Activated CD8-positive, alpha-beta T cell treated with anti-CD3 and anti-CD28 coated beads for 36 hours (primary cell): ENCODE data around the gene BMERB1. TPM values are rescaled to one million over a fixed set of nuclear protein-coding genes. Genes with fewer than 3 reads are reported as not detected.

ENCODE experiments used
- ATAC-seq: fragments of 200-7000 bp; cut with Tn5 transposase; one replicate; pipeline ENCODE4 v1.10.0; 2021; ENCODE audit warnings: mild to moderate bottlenecking, moderate library complexity
- CTCF ChIA-PET: fragments of 350-600 bp; sonication (Branson Sonifier 250); formaldehyde crosslinking; loops from one replicate; lab custom pipeline; 2021; ENCODE audit warnings: antibody characterized with exemption; lab: Charles Lee
- POLR2A ChIA-PET: fragments of 350-600 bp; sonication (Branson Sonifier 250); formaldehyde crosslinking; loops from one replicate; lab custom pipeline; 2021; ENCODE audit warnings: antibody characterized with exemption; lab: Charles Lee
- DNase-seq: peaks from one replicate; pipeline ENCODE4 v3.0.0-alpha.2; 2020
- H3K27ac Mint-ChIP-seq: one replicate; pipeline ENCODE4 v1.8.0; 2021; ENCODE audit warnings: mild to moderate bottlenecking, mixed read lengths
- H3K27me3 Mint-ChIP-seq: one replicate; pipeline ENCODE4 v1.8.0; 2021; ENCODE audit warnings: mixed read lengths
- H3K36me3 Mint-ChIP-seq: one replicate; pipeline ENCODE4 v1.8.0; 2021; ENCODE audit warnings: low read depth, mixed read lengths
- H3K4me1 Mint-ChIP-seq: one replicate; pipeline ENCODE4 v1.8.0; 2021; ENCODE audit warnings: low read depth, mixed read lengths
- H3K4me3 Mint-ChIP-seq: one replicate; pipeline ENCODE4 v1.8.0; 2021; ENCODE audit warnings: mild to moderate bottlenecking, moderate library complexity, mixed read lengths
- H3K9me3 Mint-ChIP-seq: one replicate; pipeline ENCODE4 v1.8.0; 2021; ENCODE audit warnings: mixed read lengths
- CTCF ChIP-seq: fragments of 200-600 bp; IDR thresholded peaks from one replicate; pipeline ENCODE4 v1.8.0; 2022; ENCODE audit warnings: antibody characterized with exemption, mild to moderate bottlenecking
- intact Hi-C: fragments of 100-400 bp; cut with micrococcal nuclease; formaldehyde crosslinking; loops from one replicate; pipeline ENCODE4 v1.10.0; 2022
- total RNA-seq, 2 experiments: library from RNA; stranded (reverse); gene quantifications; one replicate each; pipeline ENCODE4 v1.2.3, GENCODE V29; 2021

The BMERB1 gene
- total RNA-seq, 2 experiments from 2014 or later, result 14.0 to 14.1 TPM

GRCh38 chr16:15524966-15525365 lies 90.6 kb downstream of the BMERB1 start:
- POLR2A ChIA-PET, result no interaction called here
- H3K27ac Mint-ChIP-seq, result no peak overlapping the region

GRCh38 chr16:15526097-15526496 lies 91.7 kb downstream of the BMERB1 start:
- ChIA-PET POLR2A (no interaction called here), CTCF (no interaction called here)
- no peaks in the 10 kb centered on the region for H3K27me3 Mint-ChIP-seq
- peaks cover under 1% of the 10 kb centered on the region for H3K36me3 Mint-ChIP-seq
- H3K4me3 Mint-ChIP-seq, result no peak overlapping the region
- H3K9me3 Mint-ChIP-seq, result no peaks in the 10 kb centered on the region
- H3K4me1 Mint-ChIP-seq, result peaks cover 13% of the 10 kb centered on the region
- no peak overlapping the region for H3K27ac Mint-ChIP-seq
- TF ChIP-seq CTCF, result no peak
- no peak for DNase-seq
- intact Hi-C loops, result no loop called here
- no peak for ATAC-seq

More at GRCh38 chr16:15524966-15525365, 90.6 kb downstream of the BMERB1 start:
- intact Hi-C loops, result no loop called here
- no peak for ATAC-seq
- DNase-seq, result no peak
- CTCF ChIA-PET, result no interaction called here
- Mint-ChIP-seq H3K9me3 (no peaks in the 10 kb centered on the region), H3K4me1 (peaks cover 18% of the 10 kb centered on the region), H3K27me3 (no peaks in the 10 kb centered on the region), H3K4me3 (no peak overlapping the region), H3K36me3 (no peaks in the 10 kb centered on the region)
- no peak for TF ChIP-seq CTCF

GRCh38 chr16:15526731-15527130 lies 92.3 kb downstream of the BMERB1 start:
- ATAC-seq, result no peak
- H3K9me3 Mint-ChIP-seq, result no peaks in the 10 kb centered on the region
- H3K27ac Mint-ChIP-seq, result no peak overlapping the region
- intact Hi-C loops, result no loop called here
- H3K36me3 Mint-ChIP-seq, result peaks cover 1% of the 10 kb centered on the region
- no peak for DNase-seq
- POLR2A ChIA-PET, result no interaction called here
- H3K4me3 Mint-ChIP-seq, result no peak overlapping the region
- no peak for TF ChIP-seq CTCF
- H3K27me3 Mint-ChIP-seq, result no peaks in the 10 kb centered on the region
- peaks cover 7% of the 10 kb centered on the region for H3K4me1 Mint-ChIP-seq
- CTCF ChIA-PET, result no interaction called here

GRCh38 chr16:15529673-15530072 lies 95.3 kb downstream of the BMERB1 start:
- Mint-ChIP-seq H3K27me3 (no peaks in the 10 kb centered on the region), H3K4me3 (no peak overlapping the region), H3K36me3 (peaks cover 1% of the 10 kb centered on the region), H3K4me1 (no peaks in the 10 kb centered on the region), H3K9me3 (no peaks in the 10 kb centered on the region), H3K27ac (no peak overlapping the region)
- DNase-seq (no peak), ATAC-seq (no peak)
- CTCF ChIA-PET, result interaction anchor here (0.8 kb wide), 1 partner anchor 22 kb away, joined by 3 read pairs; no protein-coding TSS in a partner anchor
- intact Hi-C loops, result no loop called here
- no peak for TF ChIP-seq CTCF
- POLR2A ChIA-PET, result no interaction called here

GRCh38 chr16:15530085-15530484 lies 95.7 kb downstream of the BMERB1 start:
- no peak overlapping the region for H3K4me3 Mint-ChIP-seq
- H3K4me1 Mint-ChIP-seq, result no peaks in the 10 kb centered on the region
- no peaks in the 10 kb centered on the region for H3K9me3 Mint-ChIP-seq
- ChIA-PET POLR2A (no interaction called here), CTCF (interaction anchor here (0.8 kb wide), 1 partner anchor 21 kb away, joined by 3 read pairs; no protein-coding TSS in a partner anchor)
- no peak overlapping the region for H3K27ac Mint-ChIP-seq
- H3K27me3 Mint-ChIP-seq, result no peaks in the 10 kb centered on the region
- intact Hi-C loops, result no loop called here
- no peak for DNase-seq
- no peak for TF ChIP-seq CTCF
- ATAC-seq, result no peak
- H3K36me3 Mint-ChIP-seq, result peaks cover 1% of the 10 kb centered on the region
